ENCODE results near the gene CDC40.
"Not testable (repeated sequence)": the region's sequence is repeated elsewhere in the genome, so short reads cannot be mapped to it uniquely, and the experiment has no call there.

Gene CDC40

GRCh38 chr6:110232450-110232849, 52.2 kb downstream of the CDC40 start:
- no peak overlapping the region for H3K4me3 ChIP-seq (ENCODE audit: low read depth, low read length)
- no peaks in the 10 kb centered on the region for H3K27me3 ChIP-seq (ENCODE audit: control insufficient read depth, insufficient read depth, low read length)
- H3K9ac ChIP-seq, result no peak overlapping the region
- H2AFZ ChIP-seq, result no peak overlapping the region
- no peaks in the 10 kb centered on the region for H3K4me1 ChIP-seq
- H3K36me3 ChIP-seq (ENCODE audit: control insufficient read depth, insufficient read depth, low read length), result no peaks in the 10 kb centered on the region
- no peaks in the 10 kb centered on the region for H3K9me3 ChIP-seq (ENCODE audit: control insufficient read depth, low read length)
- no peak overlapping the region for H3K27ac ChIP-seq
- TF ChIP-seq CTCF (IDR thresholded peaks at IDR 0.05), result no peak
- H3K4me2 ChIP-seq (ENCODE audit: low read length), result no peak overlapping the region
- H3K79me2 ChIP-seq, result no peaks in the 10 kb centered on the region

GRCh38 chr6:110233770-110234374, 53.6 kb downstream of the CDC40 start:
- no peaks in the 10 kb centered on the region for H3K9me3 ChIP-seq (ENCODE audit: control insufficient read depth, low read length)
- no peaks in the 10 kb centered on the region for H3K36me3 ChIP-seq (ENCODE audit: control insufficient read depth, insufficient read depth, low read length)
- no peak overlapping the region for H3K4me3 ChIP-seq (ENCODE audit: low read depth, low read length)
- no peaks in the 10 kb centered on the region for H3K79me2 ChIP-seq
- no peaks in the 10 kb centered on the region for H3K27me3 ChIP-seq (ENCODE audit: control insufficient read depth, insufficient read depth, low read length)
- H2AFZ ChIP-seq, result no peak overlapping the region
- H3K27ac ChIP-seq, result no peak overlapping the region
- H3K4me1 ChIP-seq, result no peaks in the 10 kb centered on the region
- TF ChIP-seq CTCF (IDR thresholded peaks at IDR 0.05), result no peak
- H3K9ac ChIP-seq, result no peak overlapping the region
- H3K4me2 ChIP-seq (ENCODE audit: low read length), result no peak overlapping the region

- not testable (repeated sequence) for H3K79me2 ChIP-seq; H3K4me2 ChIP-seq (ENCODE audit: low read length); H3K27me3 ChIP-seq (ENCODE audit: control insufficient read depth, insufficient read depth, low read length); H3K9ac ChIP-seq; H2AFZ ChIP-seq; H3K9me3 ChIP-seq (ENCODE audit: control insufficient read depth, low read length); H3K4me1 ChIP-seq; H3K27ac ChIP-seq; H3K4me3 ChIP-seq (ENCODE audit: low read depth, low read length); H3K36me3 ChIP-seq (ENCODE audit: control insufficient read depth, insufficient read depth, low read length)
Measured at GRCh38 chr6:110236007-110236406, 55.8 kb downstream of the CDC40 start.

GRCh38 chr6:110239526-110240274, 59.5 kb downstream of the CDC40 start:
- H3K4me1 ChIP-seq, result no peaks in the 10 kb centered on the region
- TF ChIP-seq CTCF (IDR thresholded peaks at IDR 0.05), result no peak
- H3K4me2 ChIP-seq (ENCODE audit: low read length), result no peak overlapping the region
- no peak overlapping the region for H3K9ac ChIP-seq
- H3K27me3 ChIP-seq (ENCODE audit: control insufficient read depth, insufficient read depth, low read length), result no peaks in the 10 kb centered on the region
- no peak overlapping the region for H3K4me3 ChIP-seq (ENCODE audit: low read depth, low read length)
- no peak overlapping the region for H2AFZ ChIP-seq
- no peaks in the 10 kb centered on the region for H3K36me3 ChIP-seq (ENCODE audit: control insufficient read depth, insufficient read depth, low read length)
- no peaks in the 10 kb centered on the region for H3K9me3 ChIP-seq (ENCODE audit: control insufficient read depth, low read length)
- no peaks in the 10 kb centered on the region for H3K79me2 ChIP-seq
- H3K27ac ChIP-seq, result no peak overlapping the region

GRCh38 chr6:110244621-110245020, 64.4 kb downstream of the CDC40 start:
- not testable (repeated sequence) for H3K4me1 ChIP-seq; H3K4me3 ChIP-seq (ENCODE audit: low read depth, low read length); H3K27me3 ChIP-seq (ENCODE audit: control insufficient read depth, insufficient read depth, low read length); H3K9me3 ChIP-seq (ENCODE audit: control insufficient read depth, low read length); H3K36me3 ChIP-seq (ENCODE audit: control insufficient read depth, insufficient read depth, low read length); H2AFZ ChIP-seq; H3K9ac ChIP-seq; H3K27ac ChIP-seq; H3K79me2 ChIP-seq; H3K4me2 ChIP-seq (ENCODE audit: low read length)

All from parathyroid adenoma (tissue), 2 donors.